H1 (cell line): Measurements from ENCODE around the gene PDE2A. TPM values are rescaled to one million over a fixed set of nuclear protein-coding genes. Genes with fewer than 3 reads are reported as not detected.

Experiments
- CTCF ChIA-PET: fragments of 300-600 bp; sonication (Branson Sonifier 250); formaldehyde crosslinking; loops from one replicate; lab custom pipeline; 2021; ENCODE audit not compliant: partially characterized antibody; lab: Charles Lee
- POLR2A ChIA-PET: fragments of 300-600 bp; sonication (Branson Sonifier 250); formaldehyde crosslinking; loops from one replicate; lab custom pipeline; 2021; ENCODE audit warnings: inconsistent platforms; ENCODE audit not compliant: partially characterized antibody; lab: Charles Lee
- DNase-seq, 2 experiments: peaks; one replicate each; pipeline versions ENCODE4 v3.0.0 to v3.0.0-alpha.2; 2010 to 2022; ENCODE audit warnings: low spot score in 2 of 2, low read depth in 1 of 2, mixed read lengths in 1 of 2
- FAIRE-seq: peaks from 2 replicates; lab custom pipeline; 2011; peaks lifted over from hg19 to GRCh38; lab: Jason Lieb, UNC
- H2AFZ ChIP-seq: 2 replicates; pipeline ENCODE4 v1.8.1; 2012; ENCODE audit warnings: low read length, inconsistent platforms
- H2AK5ac ChIP-seq: 2 replicates; pipeline ENCODE4 v1.6.1; 2013; ENCODE audit warnings: low read depth, low read length
- H2BK120ac ChIP-seq: replicated peaks from 2 replicates; pipeline ENCODE3; 2013; ENCODE audit warnings: low read depth, low read length, inconsistent platforms
- H2BK12ac ChIP-seq: 2 replicates; pipeline ENCODE4 v1.6.1; 2013; ENCODE audit warnings: low read depth, low read length
- H2BK15ac ChIP-seq: 2 replicates; pipeline ENCODE4 v1.6.1; 2013; ENCODE audit warnings: low read length
- H2BK20ac ChIP-seq: 2 replicates; pipeline ENCODE4 v1.6.1; 2013; ENCODE audit warnings: low read length
- H2BK5ac ChIP-seq: 2 replicates; pipeline ENCODE4 v1.6.1; 2013; ENCODE audit warnings: low read depth, low read length
- H3K14ac ChIP-seq: 2 replicates; pipeline ENCODE4 v1.6.1; 2013; ENCODE audit warnings: inconsistent platforms; ENCODE audit not compliant: insufficient read length
- H3K18ac ChIP-seq: 2 replicates; pipeline ENCODE4 v1.6.1; 2013; ENCODE audit warnings: low read length; ENCODE audit errors: extremely low read depth
- H3K23ac ChIP-seq: 2 replicates; pipeline ENCODE4 v1.6.1; 2013; ENCODE audit warnings: inconsistent platforms; ENCODE audit not compliant: insufficient read length
- H3K23me2 ChIP-seq: 2 replicates; pipeline ENCODE4 v1.6.1; 2013; ENCODE audit warnings: low read depth, low read length
- H3K27ac ChIP-seq: 2 replicates; pipeline ENCODE4 v1.6.1; 2011; ENCODE audit warnings: low read depth, low read length, inconsistent platforms
- H3K27me3 ChIP-seq, 4 experiments: replicated peaks in 1 of 4; 1 replicate in 1 of 4; 2 replicates in 3 of 4; pipeline versions ENCODE4 v1.6.1 to v1.8.1; 2011 to 2013; ENCODE audit warnings: low read length in 3 of 4, mild to moderate bottlenecking in 3 of 4, inconsistent platforms in 2 of 4, mixed read lengths in 2 of 4, moderate library complexity in 1 of 4; ENCODE audit not compliant: control insufficient read depth in 3 of 4, insufficient read depth in 3 of 4; ENCODE audit errors: extremely low read depth in 1 of 4
- H3K36me3 ChIP-seq, 4 experiments: 2 replicates each; pipeline versions ENCODE4 v1.6.1 to v1.8.1; 2011 to 2013; ENCODE audit warnings: mild to moderate bottlenecking in 4 of 4, low read length in 3 of 4, moderate library complexity in 2 of 4, control low read depth in 1 of 4, inconsistent platforms in 1 of 4; ENCODE audit not compliant: insufficient read depth in 4 of 4, control insufficient read depth in 2 of 4
- H3K4ac ChIP-seq: replicated peaks from 2 replicates; pipeline ENCODE3; 2013; ENCODE audit warnings: low read length, low read depth, mixed read lengths, inconsistent platforms; ENCODE audit not compliant: insufficient read length
- H3K4me1 ChIP-seq, 4 experiments: replicated peaks in 1 of 4; 1 replicate in 1 of 4; 2 replicates in 3 of 4; pipeline versions ENCODE4 v1.6.1 to v1.8.1; 2011 to 2013; ENCODE audit warnings: low read length in 3 of 4, inconsistent platforms in 2 of 4, mixed read lengths in 1 of 4; ENCODE audit not compliant: insufficient read depth in 4 of 4, control insufficient read depth in 3 of 4
- H3K4me2 ChIP-seq, 2 experiments: 2 replicates each; pipeline versions ENCODE4 v1.6.1 to v1.8.1; 2011 to 2013; ENCODE audit warnings: low read depth in 2 of 2, low read length in 2 of 2, control low read depth in 1 of 2, inconsistent platforms in 1 of 2, mild to moderate bottlenecking in 1 of 2; ENCODE audit not compliant: insufficient read depth in 1 of 2
- H3K4me3 ChIP-seq, 4 experiments: fragments of 200-600, 300-600 bp in 1 of 4; sonication (generic), shearing (Covaris generic), sonication (Bioruptor Twin) in 1 of 4; 2 replicates each; pipeline versions ENCODE4 v1.5.1 to v1.8.1; 2011 to 2016; ENCODE audit warnings: low read length in 4 of 4, low read depth in 3 of 4, control low read depth in 2 of 4, inconsistent platforms in 2 of 4, mild to moderate bottlenecking in 2 of 4, mixed read lengths in 1 of 4, moderate library complexity in 1 of 4; ENCODE audit not compliant: insufficient read depth in 2 of 4; ENCODE audit errors: extremely low read depth in 1 of 4
- H3K56ac ChIP-seq: replicated peaks from 2 replicates; pipeline ENCODE3; 2013; ENCODE audit warnings: low read depth, mild to moderate bottlenecking, mixed read lengths, low read length, inconsistent platforms; ENCODE audit not compliant: insufficient read length
- H3K79me1 ChIP-seq: 2 replicates; pipeline ENCODE4 v1.6.1; 2013; ENCODE audit warnings: low read depth, low read length, control low read depth
- H3K79me2 ChIP-seq, 2 experiments: 2 replicates each; pipeline versions ENCODE4 v1.6.1 to v1.8.1; 2012 to 2013; ENCODE audit warnings: low read length in 2 of 2, mild to moderate bottlenecking in 2 of 2, inconsistent platforms in 1 of 2; ENCODE audit not compliant: insufficient read depth in 2 of 2, control insufficient read depth in 1 of 2
- H3K9ac ChIP-seq, 4 experiments: replicated peaks in 1 of 4; 1 replicate in 1 of 4; 2 replicates in 3 of 4; pipeline versions ENCODE4 v1.6.1 to v1.8.1; 2011 to 2013; ENCODE audit warnings: low read depth in 3 of 4, low read length in 3 of 4, control low read depth in 2 of 4, mild to moderate bottlenecking in 2 of 4, moderate library complexity in 2 of 4, inconsistent platforms in 1 of 4; ENCODE audit errors: extremely low read depth in 1 of 4
- H3K9me3 ChIP-seq, 2 experiments: 2 replicates each; pipeline versions ENCODE4 v1.6.1 to v1.8.1; 2012 to 2013; ENCODE audit warnings: mild to moderate bottlenecking in 2 of 2, moderate library complexity in 2 of 2, control low read depth in 1 of 2, inconsistent platforms in 1 of 2, low read depth in 1 of 2, low read length in 1 of 2, mixed read lengths in 1 of 2; ENCODE audit not compliant: insufficient read depth in 2 of 2
- H4K20me1 ChIP-seq, 2 experiments: replicated peaks in 1 of 2; 2 replicates each; pipeline versions ENCODE3 to v1.8.1; 2011 to 2013; ENCODE audit warnings: inconsistent platforms in 2 of 2, low read length in 2 of 2, mild to moderate bottlenecking in 1 of 2; ENCODE audit not compliant: insufficient read depth in 2 of 2, control insufficient read depth in 1 of 2
- H4K5ac ChIP-seq: 2 replicates; pipeline ENCODE4 v1.6.1; 2013; ENCODE audit warnings: low read length, low read depth, mixed read lengths, inconsistent platforms; ENCODE audit not compliant: insufficient read length
- H4K8ac ChIP-seq: 2 replicates; pipeline ENCODE4 v1.8.0; 2013; ENCODE audit warnings: mild to moderate bottlenecking, moderate library complexity, low read length, inconsistent platforms; ENCODE audit not compliant: insufficient read depth; ENCODE audit errors: extremely low read depth
- H4K91ac ChIP-seq: replicated peaks from 2 replicates; pipeline ENCODE3; 2013; ENCODE audit warnings: low read length, mixed read lengths, inconsistent platforms; ENCODE audit not compliant: insufficient read length
- BACH1 ChIP-seq: IDR thresholded peaks from 2 replicates; pipeline ENCODE4 v1.6.1; 2012; ENCODE audit warnings: low read length, improper control_type of control experiment
- CEBPB ChIP-seq: IDR thresholded peaks from 2 replicates; pipeline ENCODE4 v1.6.1; 2012; ENCODE audit warnings: low read depth, low read length
- HDAC2 ChIP-seq, 2 experiments: fragments of 300-600 bp in 1 of 2; sonication (generic) in 1 of 2; IDR thresholded peaks; 2 replicates each; pipeline ENCODE4 v1.6.1; 2011 to 2012; ENCODE audit warnings: low read depth in 2 of 2, low read length in 2 of 2, mild to moderate bottlenecking in 2 of 2, moderate library complexity in 2 of 2, borderline replicate concordance in 1 of 2, inconsistent platforms in 1 of 2
- JUN ChIP-seq: IDR thresholded peaks from 2 replicates; pipeline ENCODE4 v1.6.1; 2011; ENCODE audit warnings: low read depth, mild to moderate bottlenecking, improper control_type of control experiment, low read length
- KDM1A ChIP-seq: fragments of 200-600, 300-600 bp; sonication (generic); IDR thresholded peaks from 2 replicates; pipeline ENCODE4 v1.7.1; 2016; ENCODE audit warnings: mild to moderate bottlenecking, low read length, borderline replicate concordance
- NANOG ChIP-seq: IDR thresholded peaks from 2 replicates; pipeline ENCODE4 v1.6.1; 2011; ENCODE audit warnings: low read length, low read depth, mild to moderate bottlenecking, inconsistent platforms; ENCODE audit not compliant: insufficient read depth, poor library complexity, severe bottlenecking
- NRF1 ChIP-seq: IDR thresholded peaks from 2 replicates; pipeline ENCODE4 v1.6.1; 2011; ENCODE audit warnings: mild to moderate bottlenecking, low read depth, low read length, improper control_type of control experiment
- POLR2A ChIP-seq, 2 experiments: IDR thresholded peaks; 1 replicate in 1 of 2; 2 replicates in 1 of 2; pipeline ENCODE4 v1.6.1; 2011; ENCODE audit warnings: low read depth in 2 of 2, low read length in 2 of 2, mild to moderate bottlenecking in 2 of 2; ENCODE audit errors: control extremely low read depth in 1 of 2
- SIRT6 ChIP-seq: IDR thresholded peaks from one replicate; pipeline ENCODE4 v1.7.1; 2012; ENCODE audit warnings: low read length, inconsistent platforms
- SIX5 ChIP-seq: IDR thresholded peaks from 2 replicates; pipeline ENCODE4 v1.6.1; 2011; ENCODE audit warnings: mild to moderate bottlenecking, low read depth, low read length
- SRF ChIP-seq: IDR thresholded peaks from 2 replicates; pipeline ENCODE4 v1.6.1; 2011; ENCODE audit warnings: mild to moderate bottlenecking, low read depth, low read length, moderate library complexity
- SUZ12 ChIP-seq: fragments of 200-600 bp; sonication (generic); IDR thresholded peaks from 2 replicates; pipeline ENCODE4 v1.6.1; 2012; ENCODE audit warnings: mild to moderate bottlenecking, inconsistent platforms, low read length, moderate library complexity, mixed read lengths
- TCF12 ChIP-seq: IDR thresholded peaks from 2 replicates; pipeline ENCODE4 v1.6.1; 2011; ENCODE audit warnings: low read depth, mild to moderate bottlenecking, low read length
- WGBS, 2 experiments: shearing (Covaris generic) in 1 of 2; methylation state at CpG; one replicate each; pipeline versions ENCODE4 v1.1.6 to v1.1.7; 2013 to 2015; ENCODE audit warnings: low lambda C conversion rate in 2 of 2, mixed read lengths in 2 of 2, inconsistent platforms in 1 of 2, low coverage in 1 of 2, missing lambda C conversion rate in 1 of 2; ENCODE audit not compliant: insufficient replicate concordance in 2 of 2, insufficient coverage in 1 of 2, insufficient read length in 1 of 2; ENCODE audit errors: extremely low coverage in 1 of 2, missing lambda C conversion rate in 1 of 2; 5-methylcytosine and 5-hydroxymethylcytosine counted together
- polyA plus RNA-seq, 7 experiments: library from polyadenylated mRNA; depleted of rRNA in 3 of 7; stranded (reverse) in 5 of 7; unstranded in 2 of 7; fragments of >200 nt in 5 of 7; fragments of 200-250 nt in 2 of 7; gene quantifications; 1 replicate in 5 of 7; 2 replicates in 1 of 7; 4 replicates in 1 of 7; pipeline versions ENCODE4 v1.2.1 to v1.2.3, GENCODE V29; 2011 to 2013; ENCODE audit warnings: missing spikeins in 2 of 7, mixed read lengths in 2 of 7
- total RNA-seq: library from RNA; stranded (reverse); fragmentation: NEBNext Ultra II Directional; extraction: Animal tissue kit (Norgen Biotek cat#: 25700); gene quantifications from 2 replicates; pipeline ENCODE4 v1.2.1, GENCODE V29; 2021
- TF ChIP-seq, protein P1 (sequence below): IDR thresholded peaks from 2 replicates; pipeline ENCODE4 v1.6.1; 2012; ENCODE audit warnings: inconsistent platforms

Gene PDE2A
- total and polyA plus RNA-seq, 2 of the 8 experiments (the other 6 are each of a cell fraction or from before 2014, with no cell fraction given) = 3.4 to 7.1 TPM

DNA sequence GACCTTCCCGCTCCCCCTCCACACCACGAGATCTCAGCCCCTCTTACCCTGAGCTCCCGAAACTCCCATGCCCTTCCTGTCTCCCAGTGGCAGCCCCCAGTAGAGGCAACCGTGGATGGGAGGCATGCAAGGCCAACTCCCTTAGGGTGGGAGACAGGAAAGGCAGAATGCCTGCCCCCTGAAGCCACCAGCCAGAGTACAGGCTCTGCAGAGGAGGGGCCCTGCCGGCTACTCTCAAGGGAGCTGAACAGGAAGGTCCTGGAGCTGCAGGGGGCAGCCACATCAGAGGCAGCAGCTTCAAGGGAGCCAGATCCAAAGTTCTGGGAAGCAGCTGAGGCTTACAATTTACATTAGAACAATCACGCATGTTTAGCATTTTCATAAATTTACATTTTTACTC, 38.3 kb downstream of the PDE2A start:
- peaks cover 3% of the 10 kb centered on the region; the same call in 1 of the 2 replicates for H3K23me2 ChIP-seq
- no peak overlapping the region for H3K23ac ChIP-seq
- H3K36me3 ChIP-seq = no peaks in the 10 kb centered on the region
- no peaks in the 10 kb centered on the region for H3K79me2 ChIP-seq
- no peak overlapping the region for H3K9ac ChIP-seq
- H3K27ac ChIP-seq = no peak overlapping the region
- peak overlapping the region; percentile 54; the same call in 1 of the 2 replicates for H2BK5ac ChIP-seq
- H2AK5ac ChIP-seq = no peak overlapping the region
- DNase-seq (no peak), FAIRE-seq (no peak)
- H2BK20ac ChIP-seq = peak overlapping the region; percentile 83; the same call in 1 of the 2 replicates
- 0 out of 2 replicates have a peak overlapping the region, but pooled peaks have one; percentile 36 for H2BK15ac ChIP-seq
- ChIA-PET POLR2A (interaction anchor here (1.5 to 1.7 kb wide), 3 partner anchors 9 to 45 kb away, joined by 5 read pairs; no protein-coding TSS in a partner anchor), CTCF (interaction anchor here (0.6 to 39.6 kb wide), 14 partner anchors 7 to 165 kb away, joined by 3 to 624 read pairs (median 7); no protein-coding TSS in a partner anchor)
- H4K5ac ChIP-seq = no peak overlapping the region
- H4K91ac ChIP-seq = no peak overlapping the region
- H3K18ac ChIP-seq = peak overlapping the region; percentile 66; the same call in 1 of the 2 replicates
- no peak overlapping the region for H3K56ac ChIP-seq
- H3K4me2 ChIP-seq = peak overlapping the region in 1 of 2 experiments; percentile 28; a peak in 2 of 4 replicates
- no peak overlapping the region for H3K4me3 ChIP-seq
- no peaks in the 10 kb centered on the region for H3K79me1 ChIP-seq
- peaks cover 2 to 22% (median 15%) of the 10 kb centered on the region in 4 experiments for H3K27me3 ChIP-seq
- no peak overlapping the region for H3K4ac ChIP-seq
- peaks cover 0 to 5% of the 10 kb centered on the region in 2 experiments for H4K20me1 ChIP-seq
- H3K14ac ChIP-seq = no peak overlapping the region
- WGBS, 2 experiments = 61% methylated on average over 6 of the region's 6 CpGs; no CpG with 5 or more reads in 1 of the 2 experiments
- H4K8ac ChIP-seq = no peak overlapping the region
- H3K4me1 ChIP-seq = peaks cover 0 to 28% (median 13%) of the 10 kb centered on the region in 4 experiments; a peak in 6 of 7 replicates
- 0 out of 2 replicates have a peak overlapping the region, but pooled peaks have one; percentile 33 for H2BK12ac ChIP-seq
- H2AFZ ChIP-seq = no peak overlapping the region
- no peaks in the 10 kb centered on the region for H3K9me3 ChIP-seq
- H2BK120ac ChIP-seq = no peak overlapping the region
- TF ChIP-seq POLR2A (IDR thresholded peaks at IDR 0.05; ENCODE audit: control extremely low read depth in 1 of 2, low read depth in 2 of 2, low read length in 2 of 2) (no peak), JUN (no peak), NANOG (no peak), KDM1A (no peak), TCF12 (no peak), NRF1 (no peak), SRF (no peak), CEBPB (no peak), SIX5 (no peak), SUZ12 (no peak), SIRT6 (no peak), BACH1 (no peak), HDAC2 (IDR thresholded peaks at IDR 0.05; ENCODE audit: borderline replicate concordance in 1 of 2, low read depth in 2 of 2, low read length in 2 of 2) (no peak)
- TF ChIP-seq, protein P1, sequence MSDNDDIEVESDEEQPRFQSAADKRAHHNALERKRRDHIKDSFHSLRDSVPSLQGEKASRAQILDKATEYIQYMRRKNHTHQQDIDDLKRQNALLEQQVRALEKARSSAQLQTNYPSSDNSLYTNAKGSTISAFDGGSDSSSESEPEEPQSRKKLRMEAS = no peak
